UCSD-AML1 (cell line): ENCODE results near the gene RRP1B.
"Not testable (repeated sequence)": the region's sequence is repeated elsewhere in the genome, so short reads cannot be mapped to it uniquely, and the experiment has no call there.

Source experiments
- DNase-seq: peaks from one replicate; lab custom pipeline; 2025; ENCODE audit not compliant: unreplicated experiment; lab: John Stamatoyannopoulos, UW

Gene RRP1B

GRCh38 chr21:43659136-43660000 is at the start of gene RRP1B, which contains the start of gene HSF2BP:
Gene RRP1B, plus strand, starts transcription at chr21:43659560. Its CDS starts 105 bp downstream, at chr21:43659665.
Gene HSF2BP, minus strand, starts transcription at chr21:43659488. Its CDS starts 1,392 bp downstream, at chr21:43658096.
- DNase-seq: peak; percentile 79

DNA sequence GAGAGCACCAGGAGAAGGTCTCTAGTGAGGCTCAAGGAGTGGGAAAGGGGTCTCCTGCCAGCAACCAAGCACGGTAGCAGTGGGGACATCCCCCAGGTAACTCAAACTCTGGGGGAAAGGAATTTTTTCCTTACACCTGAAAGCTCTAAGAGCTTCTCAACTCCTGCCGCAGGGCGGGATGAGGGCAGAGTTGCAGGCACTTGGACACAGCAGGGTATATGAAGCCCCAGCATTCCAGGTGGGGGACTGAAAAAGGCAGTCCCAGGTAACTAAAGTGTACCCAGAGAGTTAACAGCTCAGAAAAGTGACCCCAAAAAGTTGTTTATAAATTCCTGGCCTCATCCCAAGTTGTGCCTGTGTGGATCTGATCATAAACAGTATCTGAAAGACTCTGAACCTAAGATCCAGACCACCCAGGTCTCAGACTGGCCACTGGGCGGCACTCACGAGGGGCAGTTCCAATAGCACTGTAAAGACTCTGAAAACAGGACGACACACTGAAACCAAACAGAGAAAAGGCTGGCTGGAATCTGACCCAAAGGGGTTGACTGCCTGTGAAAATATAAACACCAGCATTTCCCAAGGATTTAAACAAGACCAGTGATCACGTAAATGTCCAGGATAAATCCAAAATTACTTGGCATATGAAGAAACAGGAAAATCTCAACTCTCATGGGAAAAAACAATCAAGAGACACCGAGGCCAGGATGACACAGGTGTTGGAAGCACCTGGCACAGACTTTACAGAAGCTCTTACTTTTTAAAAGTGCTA is 47.6 kb upstream of the RRP1B start:
- peak; percentile 46 for DNase-seq

DNA sequence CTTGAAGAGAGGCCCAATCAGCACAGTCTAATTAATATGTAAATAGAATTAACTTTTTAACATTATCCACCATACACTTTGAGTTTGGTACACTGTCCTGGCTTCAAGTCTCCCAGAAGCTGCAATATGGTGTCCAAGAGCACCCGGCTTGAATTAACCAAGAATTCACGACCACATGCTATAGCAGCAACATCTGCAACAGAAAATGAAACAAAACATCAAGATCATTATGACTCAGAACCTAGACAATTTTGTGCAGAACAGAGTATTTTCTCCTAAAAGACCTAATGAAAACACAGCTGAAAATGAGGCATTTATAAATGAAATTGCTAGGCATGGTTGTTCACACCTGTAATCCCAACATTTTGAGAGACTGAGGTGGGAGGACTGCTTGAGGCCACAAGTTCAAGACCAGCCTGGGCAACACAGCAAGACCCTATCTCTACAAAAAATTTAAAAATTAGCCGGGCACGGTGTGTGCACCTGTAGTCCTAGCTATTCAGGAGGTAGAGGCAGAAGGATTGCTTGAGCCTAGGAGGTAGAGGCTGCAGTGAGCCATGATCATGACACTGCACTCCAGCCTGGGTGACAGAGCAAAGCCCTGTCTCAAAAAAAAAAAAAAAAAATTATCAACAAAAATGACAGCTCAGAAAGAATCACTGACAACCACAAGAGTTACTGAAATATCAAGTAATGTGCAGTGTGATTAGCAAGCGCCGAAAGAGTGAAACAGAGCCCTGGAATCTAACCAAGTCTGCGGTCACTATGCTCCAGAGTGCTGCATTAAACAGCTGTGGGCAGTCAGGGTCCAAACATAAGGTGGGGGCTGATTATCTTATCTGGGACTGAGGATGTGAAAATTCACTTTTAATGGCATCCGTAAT is 45.4 kb upstream of the RRP1B start:
- DNase-seq: no peak

GRCh38 chr21:43614839-43615238 is 44.5 kb upstream of the RRP1B start:
- DNase-seq: no peak

DNA sequence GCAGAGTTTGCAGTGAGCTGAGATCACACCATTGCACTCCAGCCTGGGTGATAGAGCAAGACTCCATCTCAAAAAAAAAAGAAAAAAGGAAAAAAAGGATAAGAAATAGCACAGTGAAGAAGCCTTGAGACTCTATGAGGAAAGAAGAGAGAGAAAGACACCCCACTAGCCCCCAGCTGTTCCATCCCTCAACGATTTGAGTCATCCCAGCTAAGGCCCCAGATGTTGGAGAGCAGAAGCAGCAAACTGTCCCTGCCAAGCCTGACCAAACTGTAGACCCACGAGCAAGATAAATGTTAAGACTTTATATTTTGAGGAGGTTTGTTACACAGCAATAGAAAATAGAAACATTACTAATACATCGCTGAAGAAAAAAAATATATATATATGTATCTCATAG is 42.5 kb upstream of the RRP1B start:
- not testable (repeated sequence) for DNase-seq

GRCh38 chr21:43618940-43619339 is 40.4 kb upstream of the RRP1B start:
- no peak for DNase-seq

GRCh38 chr21:43619344-43619743 is 40.0 kb upstream of the RRP1B start:
- DNase-seq: no peak

GRCh38 chr21:43619856-43620255 is 39.5 kb upstream of the RRP1B start:
- DNase-seq: no peak

- DNase-seq: no peak
Observed at GRCh38 chr21:43622796-43623195, 36.6 kb upstream of the RRP1B start.

DNA sequence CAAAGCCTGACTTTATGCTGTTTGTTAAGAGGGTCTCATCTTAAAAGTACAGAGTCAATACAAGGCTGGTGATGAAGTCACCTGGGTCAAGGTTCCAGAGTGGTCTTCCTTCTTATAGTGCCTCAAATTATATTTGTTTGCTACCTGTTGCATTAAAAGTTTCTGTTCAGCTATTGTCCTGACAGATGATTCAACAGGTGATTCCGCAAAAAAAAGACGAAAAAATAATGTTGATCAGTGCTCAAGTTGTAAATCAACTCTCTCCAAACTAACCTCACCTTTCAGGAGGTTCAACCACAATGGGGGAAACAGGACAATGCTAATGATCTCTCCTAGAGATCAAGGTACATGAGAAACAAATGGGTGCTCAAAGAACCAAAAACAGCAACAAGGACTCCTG is 35.8 kb upstream of the RRP1B start:
- no peak for DNase-seq

- no peak for DNase-seq
Observed at GRCh38 chr21:43624339-43624738, 35.0 kb upstream of the RRP1B start.

DNA sequence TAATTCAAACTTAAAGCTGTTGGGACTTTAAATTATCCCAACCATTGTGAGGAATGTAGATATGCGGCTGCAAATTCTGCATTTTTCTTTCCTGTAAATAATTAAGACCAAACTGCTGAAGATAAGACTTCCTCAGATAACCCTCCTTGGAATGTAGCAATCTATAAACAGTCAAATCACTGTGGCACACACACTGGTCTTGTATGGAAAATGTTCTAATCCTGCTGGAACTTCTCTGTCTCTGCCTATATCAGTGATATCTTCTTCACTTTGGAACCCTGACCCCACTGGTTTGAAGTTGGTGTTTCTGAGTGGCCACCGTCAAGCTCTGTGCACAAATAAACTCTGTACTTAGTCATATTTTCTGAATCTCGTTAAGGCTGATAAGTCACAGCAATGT is 33.0 kb upstream of the RRP1B start:
- no peak for DNase-seq

DNA sequence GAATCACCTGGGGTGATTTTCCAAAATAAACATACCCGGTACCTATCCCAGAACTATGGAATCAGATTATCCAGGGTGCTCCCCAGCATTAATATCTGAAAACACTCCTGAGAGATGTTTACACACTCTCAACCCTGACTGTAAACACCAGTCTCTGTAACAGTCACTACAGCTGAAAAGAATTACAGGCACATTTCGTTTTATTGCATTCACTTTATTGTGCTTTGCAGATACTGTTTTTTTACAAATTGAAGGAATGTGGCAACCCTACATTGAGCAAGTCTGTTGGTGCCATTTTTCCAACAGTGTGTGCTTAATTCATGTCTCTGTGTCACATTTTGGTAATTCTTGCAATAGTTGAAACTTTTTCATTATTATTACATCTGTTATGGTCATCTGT is 31.8 kb upstream of the RRP1B start:
- DNase-seq: no peak

DNA sequence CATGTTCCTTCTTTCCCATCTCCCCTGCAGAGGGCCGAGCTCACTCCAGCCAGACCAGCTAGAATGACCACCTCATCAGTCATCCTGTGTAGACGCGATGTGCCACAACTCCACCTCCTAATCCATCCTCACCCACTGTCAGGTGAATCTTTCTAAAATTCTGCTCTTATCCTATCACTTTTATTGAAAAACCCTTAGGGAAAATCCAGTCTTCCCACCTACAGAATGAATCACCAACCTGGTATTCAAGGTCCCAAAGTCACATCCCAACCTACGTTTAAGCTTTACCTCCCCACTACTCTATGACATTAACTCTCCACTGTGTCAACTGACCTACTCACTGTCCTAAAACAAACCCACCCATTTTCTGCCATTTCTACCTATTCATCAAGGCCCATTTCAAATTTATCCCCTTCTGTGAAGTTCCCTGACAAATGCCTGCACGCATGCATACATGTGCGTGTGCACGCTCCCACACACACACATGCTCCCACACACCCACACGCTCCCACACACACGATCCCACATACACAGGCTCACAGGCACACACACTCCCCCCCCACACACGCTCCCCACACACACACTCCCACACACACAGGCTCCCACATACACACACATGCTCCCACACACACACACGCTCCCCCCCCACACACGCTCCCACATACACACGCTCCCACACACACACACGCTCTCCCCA is 27.8 kb upstream of the RRP1B start:
- DNase-seq: no peak

GRCh38 chr21:43632373-43632905 is 26.9 kb upstream of the RRP1B start:
- DNase-seq: no peak

DNA sequence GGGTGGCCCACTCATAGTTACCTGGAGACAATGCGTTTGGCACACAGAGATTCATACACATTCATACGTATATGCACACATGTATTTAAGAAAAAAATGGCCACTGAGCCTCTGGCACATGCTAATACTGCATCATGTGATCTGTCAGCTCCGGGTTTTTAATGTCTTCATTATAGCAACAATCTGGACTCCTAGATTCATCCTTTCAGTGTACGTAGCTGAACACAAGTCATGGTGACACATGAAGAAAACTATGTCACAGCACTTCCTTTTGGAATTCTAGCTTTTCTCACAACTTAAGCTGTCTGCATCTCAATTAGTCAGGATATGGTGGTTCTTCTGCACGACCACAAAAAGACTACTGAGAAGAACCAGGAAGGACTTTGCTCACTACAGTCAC is 24.7 kb upstream of the RRP1B start:
- no peak for DNase-seq

- DNase-seq: no peak
Observed at GRCh38 chr21:43635436-43635835, 23.9 kb upstream of the RRP1B start.

DNA sequence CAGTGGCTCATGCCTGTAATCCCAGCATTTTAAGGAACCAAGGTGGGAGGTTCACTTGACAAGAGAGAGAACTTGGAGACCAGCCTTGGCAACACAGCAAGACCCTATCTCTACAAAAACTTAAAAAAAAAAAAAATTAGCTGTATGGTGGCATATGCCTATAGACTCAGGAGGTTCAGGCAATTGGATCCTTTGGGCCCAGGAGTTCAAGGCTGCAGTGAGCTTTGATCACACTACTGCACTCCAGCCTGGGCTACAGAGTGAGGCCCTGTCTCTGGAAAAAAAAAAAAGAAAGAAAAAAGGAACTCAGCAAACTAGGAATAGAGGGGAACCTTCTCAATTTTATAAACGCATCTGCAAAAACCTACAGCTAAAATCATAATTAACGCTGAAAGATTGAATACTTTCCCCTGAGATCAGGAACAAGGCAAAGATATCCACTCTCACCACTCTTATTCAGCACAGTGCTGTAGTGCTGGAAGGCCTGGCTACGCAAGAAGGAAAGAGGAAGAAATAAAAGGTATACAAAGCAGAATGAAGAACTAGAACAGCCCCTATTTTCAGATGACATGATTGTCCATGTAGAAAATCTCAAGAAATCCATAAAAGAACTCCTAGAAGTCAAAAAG is 21.7 kb upstream of the RRP1B start:
- no peak for DNase-seq

DNA sequence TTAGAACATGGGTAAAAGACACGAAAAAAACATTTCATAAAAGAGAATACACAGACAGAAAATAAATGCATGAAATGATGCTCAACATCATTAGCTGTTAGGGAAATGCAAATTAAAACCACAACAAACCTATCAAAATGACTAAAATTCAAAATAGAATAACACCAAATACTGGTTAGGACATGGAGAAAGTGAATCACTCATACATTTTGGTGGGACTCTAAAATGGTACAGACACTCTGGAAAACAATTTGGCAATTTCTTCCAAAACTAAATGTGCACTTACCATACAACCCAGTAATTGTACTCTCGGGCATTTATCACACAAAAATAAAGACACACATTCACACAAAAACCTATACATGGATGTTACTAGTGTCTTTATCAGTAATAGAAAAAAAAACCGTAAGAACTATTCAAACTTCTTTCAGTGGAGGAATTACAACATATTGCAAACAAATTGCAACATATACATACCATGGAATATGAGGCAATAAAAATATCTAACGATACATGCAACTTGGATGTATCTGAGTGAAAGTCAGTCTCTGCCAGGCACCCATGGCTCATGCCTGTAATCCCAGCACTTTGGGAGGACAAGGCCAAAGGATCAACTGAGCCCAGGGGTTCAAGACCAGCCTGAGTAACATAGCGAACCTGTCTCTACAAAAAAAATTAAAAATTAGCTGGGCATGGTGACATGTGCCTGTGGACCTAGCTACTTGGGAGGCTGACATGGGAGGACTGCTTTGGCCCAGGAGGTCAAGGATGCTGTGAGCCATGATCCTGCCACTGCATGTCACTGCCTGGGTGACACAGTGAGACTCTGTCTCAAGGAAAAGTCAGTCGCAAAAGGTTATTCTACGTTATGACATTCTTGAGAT is 19.6 kb upstream of the RRP1B start:
- DNase-seq: no peak
